Stimulated activated CD8-positive, alpha-beta memory T cell treated with anti-CD3 and anti-CD28 coated beads, Interleukin-7, amount 100 ng/mL, for 4 hours (primary cell): Measurements from ENCODE around the gene TTYH2.
"Not testable (repeated sequence)": the region's sequence is repeated elsewhere in the genome, so short reads cannot be mapped to it uniquely, and the experiment has no call there.

Experiments
- DNase-seq, 2 donors: peaks; one replicate each; pipeline ENCODE4 v3.0.0-alpha.2; 2020; ENCODE audit warnings: low read depth in 2 of 2

Gene TTYH2

GRCh38 chr17:74262601-74263000, 49.2 kb downstream of the TTYH2 start:
- DNase-seq = no peak

- DNase-seq = not testable (repeated sequence)
Observed at GRCh38 chr17:74267054-74267453, 53.7 kb downstream of the TTYH2 start.

DNA sequence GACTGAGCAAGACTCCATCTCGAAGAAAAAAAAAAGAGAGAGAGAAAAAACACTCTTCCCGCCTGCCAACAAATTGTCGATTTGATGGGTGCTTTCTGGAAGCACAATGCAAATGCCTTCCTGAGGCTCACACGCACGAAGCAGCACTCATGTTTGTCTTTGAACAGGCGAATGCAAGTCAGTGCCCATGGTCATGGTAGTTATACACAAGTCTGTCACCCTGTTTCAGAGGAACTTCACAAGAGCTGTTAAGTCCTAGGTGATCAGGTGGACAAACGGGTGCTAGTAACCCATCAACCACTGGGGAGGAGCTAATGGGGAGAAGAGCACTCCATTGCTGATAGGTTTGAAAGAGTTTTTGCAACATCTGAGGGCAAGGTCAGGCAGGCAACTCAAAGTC, 54.2 kb downstream of the TTYH2 start:
- DNase-seq = no peak

- DNase-seq = no peak
Observed at GRCh38 chr17:74267987-74268499, 54.7 kb downstream of the TTYH2 start.

DNA sequence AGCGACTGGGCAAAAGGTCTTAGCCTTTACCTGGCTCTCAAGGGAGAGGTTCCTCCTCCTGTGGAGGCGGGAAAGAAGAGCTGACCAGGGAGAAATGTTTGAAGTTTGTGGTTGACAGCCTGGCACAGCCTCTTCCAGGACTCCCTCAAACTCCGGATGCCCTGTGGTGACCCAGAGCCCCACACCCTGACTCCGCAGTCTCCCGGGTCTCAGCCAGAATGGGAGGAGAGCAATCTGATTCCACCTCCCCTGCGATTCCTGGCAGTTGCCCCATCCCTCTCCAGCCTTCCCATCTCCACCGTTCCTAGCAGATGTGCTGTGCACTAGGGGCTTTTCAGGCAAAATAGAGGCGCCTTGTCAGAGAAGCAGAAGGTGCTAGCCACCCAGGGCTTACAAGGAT, 55.2 kb downstream of the TTYH2 start:
- no peak for DNase-seq

- DNase-seq = no peak
Observed at GRCh38 chr17:74270333-74270732, 57.0 kb downstream of the TTYH2 start.

- no peak for DNase-seq
Observed at GRCh38 chr17:74271281-74271680, 57.9 kb downstream of the TTYH2 start.

DNA sequence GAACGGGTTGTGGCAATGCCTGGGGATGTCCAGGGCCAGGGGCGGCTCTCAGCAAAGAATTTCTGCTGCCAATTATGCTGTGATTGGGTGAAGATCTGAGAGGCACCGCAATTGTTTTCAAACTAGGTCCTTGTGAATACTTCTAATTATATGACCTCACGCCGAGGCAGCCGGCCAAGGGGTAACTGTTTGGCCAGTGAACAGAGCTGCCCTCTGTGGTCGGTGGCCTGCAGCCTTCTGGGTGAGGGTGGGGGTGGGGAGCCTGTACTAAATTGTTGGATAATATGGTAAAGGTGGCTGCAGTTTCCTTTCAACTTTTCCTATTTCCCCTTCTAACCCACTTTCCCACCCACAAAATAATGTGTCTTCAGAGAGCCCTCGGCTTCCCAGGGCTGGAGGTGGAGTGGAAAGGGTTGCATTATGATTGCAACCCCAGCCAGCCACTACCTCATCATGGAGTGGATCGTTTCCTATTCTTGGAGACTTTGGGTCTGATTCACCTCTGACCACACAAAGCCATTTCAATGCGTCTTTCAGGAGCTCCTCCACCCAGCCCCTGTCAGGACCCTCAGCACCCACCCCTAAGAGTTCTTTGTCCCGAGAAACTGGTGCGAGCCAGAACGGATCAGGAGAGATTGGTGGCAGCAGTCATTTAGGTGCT, 58.7 kb downstream of the TTYH2 start:
- no peak for DNase-seq

GRCh38 chr17:74272731-74273201, 59.4 kb downstream of the TTYH2 start:
- no peak for DNase-seq

DNA sequence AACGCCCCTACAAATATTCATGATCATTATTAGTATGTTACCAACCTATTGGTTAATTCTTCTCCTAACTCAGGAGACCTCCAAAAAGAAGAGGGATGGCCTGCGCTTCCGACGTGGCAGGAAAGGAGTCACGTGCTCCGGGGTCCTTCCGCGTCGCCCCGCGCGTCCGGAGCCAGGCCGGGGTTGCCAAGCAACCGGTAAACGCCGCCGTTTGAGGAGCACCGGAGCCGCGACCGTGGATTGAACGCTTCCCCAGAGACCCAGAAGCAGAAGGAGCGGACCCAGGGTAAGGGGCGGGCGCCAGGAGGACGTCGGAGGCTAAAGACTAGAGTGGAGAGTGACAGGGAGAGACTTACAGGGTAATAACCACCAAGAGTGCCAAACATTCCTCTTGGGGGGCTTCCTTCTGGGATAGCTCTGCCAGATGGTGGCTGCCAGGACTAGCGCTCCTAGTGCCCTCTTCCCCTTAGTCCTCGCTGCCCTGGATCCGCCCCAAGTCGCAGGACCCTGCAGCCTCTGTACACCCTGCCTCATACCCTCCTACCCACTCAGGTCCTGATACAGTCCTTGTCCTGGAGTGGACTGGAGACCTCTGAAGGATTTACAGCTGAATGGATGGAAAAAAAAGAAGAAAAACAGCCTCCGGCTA, 60.8 kb downstream of the TTYH2 start, which contains the start of gene DNAI2:
DNAI2 (plus strand) TSS at position 175 of the 649 bp plus-strand sequence. CDS start 7,584 bp downstream, outside the sequence.
- DNase-seq = peak in 1 of 2 donors; percentile 15

DNA sequence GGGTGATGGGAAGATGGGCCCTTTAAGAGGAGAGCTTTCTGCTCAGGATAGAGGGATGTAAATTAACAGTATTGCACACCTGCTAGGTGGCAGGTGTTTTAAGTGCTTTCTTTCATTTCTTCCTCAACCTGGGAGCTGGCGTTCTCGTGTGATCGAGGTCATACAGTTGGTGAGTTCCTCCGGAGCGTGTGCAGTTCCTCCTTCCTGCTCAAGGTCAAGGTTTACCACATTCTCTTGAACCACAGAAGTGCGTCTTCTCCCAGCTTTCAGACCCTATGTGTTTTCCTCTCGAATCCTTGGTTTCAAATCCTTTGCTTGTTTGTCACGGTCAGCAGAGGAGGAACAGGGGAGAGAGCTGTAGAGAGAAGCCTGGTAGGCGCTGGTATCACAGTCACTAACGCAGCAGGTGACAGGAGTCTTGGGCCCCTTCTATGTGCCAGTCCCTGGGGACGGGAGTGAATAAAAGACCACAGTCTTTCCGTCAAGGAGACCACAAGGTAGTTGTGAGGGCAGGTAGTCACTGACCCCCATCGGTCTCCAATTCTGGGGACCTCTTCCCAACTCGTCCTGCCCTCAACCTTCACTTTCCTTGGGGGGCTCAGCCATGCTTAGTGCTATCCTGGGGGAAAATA, 61.5 kb downstream of the TTYH2 start:
- no peak for DNase-seq

DNA sequence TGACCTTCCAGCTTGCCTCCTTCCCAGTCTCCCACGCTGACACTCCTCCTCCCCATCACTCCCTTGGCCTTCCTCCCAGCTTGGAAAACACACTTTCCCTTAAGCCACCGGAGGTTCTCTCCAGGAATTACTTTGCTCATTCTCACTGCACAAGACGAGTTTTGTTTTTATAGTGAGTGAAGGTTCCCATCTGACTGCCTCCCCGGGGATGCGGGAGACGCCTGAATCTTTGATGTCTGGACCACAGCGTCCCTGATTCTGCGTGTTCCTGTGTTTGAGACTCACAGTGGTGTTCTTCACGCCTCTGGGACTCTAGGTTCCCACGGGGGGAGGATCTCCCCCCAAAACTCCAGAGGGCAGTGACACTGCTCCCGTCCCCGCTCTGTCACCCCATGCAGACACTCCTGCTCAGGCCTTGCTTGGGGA, 62.7 kb downstream of the TTYH2 start:
- DNase-seq = no peak

- no peak for DNase-seq
Observed at GRCh38 chr17:74276541-74277009, 63.2 kb downstream of the TTYH2 start.

DNA sequence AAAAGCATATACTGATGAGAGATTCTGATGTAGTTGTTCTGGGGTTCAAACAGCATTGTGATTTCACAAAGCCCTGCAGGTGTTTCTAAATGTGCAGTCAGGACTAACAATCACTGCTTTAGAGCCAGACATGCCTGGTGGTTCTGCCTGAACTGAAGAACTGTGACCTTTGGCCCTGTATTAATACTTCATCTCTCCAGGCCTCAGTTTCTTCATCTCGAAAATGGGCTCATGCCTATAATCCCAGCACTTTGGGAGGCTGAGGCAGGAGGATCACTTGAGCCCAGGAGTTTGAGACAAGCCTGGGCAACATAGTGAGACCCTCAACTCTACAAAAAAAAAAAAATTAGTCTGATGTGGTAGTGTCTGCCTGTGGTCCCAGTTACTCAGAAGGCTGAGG, 64.6 kb downstream of the TTYH2 start:
- DNase-seq = no peak

GRCh38 chr17:74279617-74280016, 66.2 kb downstream of the TTYH2 start:
- not testable (repeated sequence) for DNase-seq

DNA sequence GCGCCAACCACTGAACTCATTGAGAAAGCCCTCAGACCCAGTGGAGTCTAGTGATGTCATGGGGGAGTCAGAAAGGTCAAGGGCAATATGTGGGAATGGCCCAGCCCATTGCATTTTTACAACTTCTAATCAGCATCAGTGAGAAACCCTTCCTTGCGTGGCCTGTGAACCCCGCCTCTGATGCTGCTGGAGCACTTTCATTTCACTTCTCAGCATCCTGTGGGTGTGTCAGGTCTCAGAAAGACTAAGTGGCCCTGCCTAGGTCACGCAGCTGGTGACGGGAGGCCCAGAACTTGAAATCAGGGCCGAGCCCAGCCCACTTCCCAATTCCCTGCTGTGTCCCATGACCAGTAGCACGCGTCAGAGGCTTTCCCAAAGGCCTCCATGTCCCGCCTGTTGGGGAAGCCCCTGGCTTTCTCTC, 66.7 kb downstream of the TTYH2 start:
- peak; percentile 31 to 45 for DNase-seq

- DNase-seq = no peak
Observed at GRCh38 chr17:74281799-74282198, 68.4 kb downstream of the TTYH2 start.

DNA sequence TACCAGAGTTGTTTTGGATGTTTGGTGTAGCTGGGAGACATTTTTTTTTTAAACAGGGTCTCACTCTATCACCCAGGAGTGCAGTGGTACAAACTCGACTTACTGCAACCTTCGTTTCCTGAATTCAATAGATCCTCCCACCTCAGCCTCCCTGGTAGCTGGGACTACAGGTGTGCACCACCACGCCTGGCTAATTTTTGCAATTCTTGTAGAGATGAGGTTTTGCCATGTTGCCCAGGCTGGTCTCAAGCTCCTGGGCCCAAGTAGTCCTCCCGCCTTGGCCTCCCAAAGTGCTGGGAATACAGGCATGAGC, 68.9 kb downstream of the TTYH2 start:
- DNase-seq = not testable (repeated sequence)

GRCh38 chr17:74282587-74283370, 69.4 kb downstream of the TTYH2 start:
- peak; percentile 19 to 43 for DNase-seq

GRCh38 chr17:74283371-74283673, 70.0 kb downstream of the TTYH2 start:
- no peak for DNase-seq

- no peak for DNase-seq
Observed at GRCh38 chr17:74287031-74287602, 73.7 kb downstream of the TTYH2 start.

DNA sequence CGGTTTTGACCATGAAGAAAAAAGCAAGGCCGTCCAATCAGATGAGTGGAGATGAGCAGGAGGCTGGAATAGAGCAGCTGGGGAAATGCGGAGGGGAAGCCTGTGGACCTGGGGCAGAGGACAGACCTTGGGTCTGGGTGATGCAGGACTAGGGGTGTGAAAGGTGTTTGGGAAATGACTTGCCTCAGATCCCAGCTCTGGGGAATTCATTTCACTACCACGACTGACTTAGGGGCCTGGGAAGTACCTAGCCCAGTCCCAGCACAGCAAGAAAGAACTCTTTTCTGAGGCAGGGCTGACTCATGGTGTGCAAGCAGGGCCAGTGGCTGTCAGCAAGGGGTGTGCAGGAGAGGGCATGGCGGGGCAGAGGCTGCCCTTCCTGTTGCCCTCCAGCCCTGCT, 75.4 kb downstream of the TTYH2 start:
- DNase-seq = no peak
